D721Med (cell line): Measurements from ENCODE around the gene LIMS1.
"Not testable (repeated sequence)": the region's sequence is repeated elsewhere in the genome, so short reads cannot be mapped to it uniquely, and the experiment has no call there.

Experiments used
- DNase-seq: peaks from one replicate; pipeline ENCODE4 v3.0.0; 2011; ENCODE audit warnings: low spot score; ENCODE audit not compliant: insufficient read length
- FAIRE-seq: peaks from 2 replicates; lab custom pipeline; 2011; peaks lifted over from hg19 to GRCh38; lab: Jason Lieb, UNC
- CTCF ChIP-seq: IDR thresholded peaks from 2 replicates; pipeline ENCODE4 v1.5.1; 2012; ENCODE audit warnings: mild to moderate bottlenecking, control low read depth; ENCODE audit not compliant: insufficient read depth; ENCODE audit errors: missing control alignments

Gene LIMS1

GRCh38 chr2:108640731-108641130 lies 106.5 kb downstream of the LIMS1 start:
- no peak for FAIRE-seq
- no peak for DNase-seq
- no peak for TF ChIP-seq CTCF

- FAIRE-seq, result no peak
- no peak for TF ChIP-seq CTCF
Measured at GRCh38 chr2:108641756-108642155, 107.5 kb downstream of the LIMS1 start.

GRCh38 chr2:108643261-108643849 lies 109.1 kb downstream of the LIMS1 start:
- no peak for DNase-seq
- TF ChIP-seq CTCF, result no peak
- no peak for FAIRE-seq

More at GRCh38 chr2:108641756-108642155, 107.5 kb downstream of the LIMS1 start:
- DNase-seq, result no peak

- not testable (repeated sequence) for FAIRE-seq, DNase-seq
Measured at GRCh38 chr2:108643862-108644261, 109.6 kb downstream of the LIMS1 start.

GRCh38 chr2:108644446-108644845 lies 110.2 kb downstream of the LIMS1 start:
- not testable (repeated sequence) for FAIRE-seq, DNase-seq

GRCh38 chr2:108648796-108649195 lies 114.5 kb downstream of the LIMS1 start:
- not testable (repeated sequence) for DNase-seq, FAIRE-seq

GRCh38 chr2:108650465-108650864 lies 116.2 kb downstream of the LIMS1 start:
- FAIRE-seq, DNase-seq: not testable (repeated sequence)

GRCh38 chr2:108651468-108651867 lies 117.2 kb downstream of the LIMS1 start:
- not testable (repeated sequence) for DNase-seq, FAIRE-seq

GRCh38 chr2:108652187-108652931 lies 118.1 kb downstream of the LIMS1 start:
- FAIRE-seq, DNase-seq: not testable (repeated sequence)

GRCh38 chr2:108653425-108653824 lies 119.2 kb downstream of the LIMS1 start:
- not testable (repeated sequence) for FAIRE-seq, DNase-seq

- not testable (repeated sequence) for DNase-seq
Measured at GRCh38 chr2:108653849-108654248, 119.6 kb downstream of the LIMS1 start.

GRCh38 chr2:108654521-108655125 lies 120.4 kb downstream of the LIMS1 start:
- FAIRE-seq, result not testable (repeated sequence)

More at GRCh38 chr2:108653849-108654248, 119.6 kb downstream of the LIMS1 start:
- FAIRE-seq, result not testable (repeated sequence)

GRCh38 chr2:108655270-108655669 lies 121.0 kb downstream of the LIMS1 start:
- FAIRE-seq, DNase-seq: not testable (repeated sequence)

More at GRCh38 chr2:108654521-108655125, 120.4 kb downstream of the LIMS1 start:
- not testable (repeated sequence) for DNase-seq

- DNase-seq, FAIRE-seq: not testable (repeated sequence)
Measured at GRCh38 chr2:108656282-108656681, 122.0 kb downstream of the LIMS1 start.

- FAIRE-seq, DNase-seq: not testable (repeated sequence)
Measured at GRCh38 chr2:108657517-108657916, 123.2 kb downstream of the LIMS1 start.

- FAIRE-seq, DNase-seq: not testable (repeated sequence)
Measured at GRCh38 chr2:108658553-108658952, 124.3 kb downstream of the LIMS1 start.
